GM23338 (cell line): ENCODE results near the gene HRH2. TPM values are rescaled to one million over a fixed set of nuclear protein-coding genes. Genes with fewer than 3 reads are reported as not detected.

Experiments
- ATAC-seq: fragments of 200-7000 bp; cut with Tn5 transposase; 3 replicates; pipeline ENCODE4 v1.9.1; 2020
- DNase-seq: peaks from one replicate; pipeline ENCODE4 v3.0.0-alpha.2; 2015; ENCODE audit warnings: low spot score
- H2AFZ ChIP-seq: fragments of 200-600 bp; sonication (generic); 2 replicates; pipeline ENCODE4 v1.8.0; 2016; ENCODE audit warnings: antibody characterized with exemption, mild to moderate bottlenecking, moderate library complexity
- H3F3A ChIP-seq: fragments of 200-600 bp; sonication (generic); replicated peaks from 2 replicates; pipeline ENCODE4 v1.8.0; 2017; ENCODE audit warnings: antibody characterized with exemption, mixed run types, low read depth
- H3K27ac ChIP-seq: fragments of 200-600 bp; sonication (generic); 2 replicates; pipeline ENCODE4 v1.6.1; 2016; ENCODE audit warnings: low read depth
- H3K27me3 ChIP-seq: fragments of 200-600 bp; sonication (generic); 2 replicates; pipeline ENCODE4 v1.8.0; 2016; ENCODE audit warnings: mild to moderate bottlenecking, mixed run types, moderate library complexity; ENCODE audit not compliant: insufficient read depth
- H3K36me3 ChIP-seq: fragments of 200-600 bp; sonication (generic); 2 replicates; pipeline ENCODE4 v1.8.0; 2016; ENCODE audit warnings: mild to moderate bottlenecking; ENCODE audit not compliant: insufficient read depth
- H3K4me1 ChIP-seq: fragments of 200-600 bp; sonication (generic); 2 replicates; pipeline ENCODE4 v1.8.0; 2016; ENCODE audit warnings: mild to moderate bottlenecking, moderate library complexity; ENCODE audit not compliant: insufficient read depth
- H3K4me2 ChIP-seq: fragments of 200-600 bp; sonication (generic); 2 replicates; pipeline ENCODE4 v1.7.1; 2017; ENCODE audit warnings: mixed run types
- H3K4me3 ChIP-seq: fragments of 200-600 bp; sonication (generic); 2 replicates; pipeline ENCODE4 v1.6.1; 2016; ENCODE audit warnings: mixed run types
- H3K79me2 ChIP-seq: fragments of 200-600 bp; sonication (generic); replicated peaks from 2 replicates; pipeline ENCODE4 v1.8.0; 2017; ENCODE audit warnings: mild to moderate bottlenecking; ENCODE audit not compliant: insufficient read depth
- H3K9me2 ChIP-seq: fragments of 200-600 bp; sonication (generic); 2 replicates; pipeline ENCODE4 v1.8.0; 2017; ENCODE audit not compliant: insufficient read depth
- H4K20me1 ChIP-seq: fragments of 200-600 bp; sonication (generic); replicated peaks from 2 replicates; pipeline ENCODE4 v1.8.0; 2017; ENCODE audit warnings: mild to moderate bottlenecking; ENCODE audit not compliant: insufficient read depth
- H3K27ac Mint-ChIP-seq: 2 replicates; pipeline ENCODE4 v1.8.0; 2020; ENCODE audit warnings: inconsistent platforms, mild to moderate bottlenecking, moderate library complexity, mixed read lengths
- H3K27me3 Mint-ChIP-seq: 3 replicates; pipeline ENCODE4 v1.8.0; 2022; ENCODE audit warnings: low read depth, mild to moderate bottlenecking, moderate library complexity, mixed read lengths, inconsistent platforms; ENCODE audit not compliant: insufficient read depth, poor library complexity
- H3K36me3 Mint-ChIP-seq: 3 replicates; pipeline ENCODE4 v1.8.0; 2021; ENCODE audit warnings: low read depth, mild to moderate bottlenecking, inconsistent platforms, moderate library complexity, mixed read lengths
- H3K4me1 Mint-ChIP-seq: 3 replicates; pipeline ENCODE4 v1.8.0; 2020; ENCODE audit warnings: mild to moderate bottlenecking, inconsistent platforms, mixed read lengths
- H3K4me3 Mint-ChIP-seq: 3 replicates; pipeline ENCODE4 v1.8.0; 2021; ENCODE audit warnings: moderate library complexity, mild to moderate bottlenecking, inconsistent platforms, mixed read lengths
- H3K9me3 Mint-ChIP-seq: 3 replicates; pipeline ENCODE4 v1.8.0; 2020; ENCODE audit warnings: moderate library complexity, mild to moderate bottlenecking, inconsistent platforms, mixed read lengths
- CREB1 ChIP-seq: fragments of 250-450 bp; sonication (Bioruptor Pico); IDR thresholded peaks from 2 replicates; pipeline ENCODE4 v1.5.0; 2020; ENCODE audit warnings: low read depth, mild to moderate bottlenecking, moderate library complexity
- ZNF462 ChIP-seq: fragments of 250-450 bp; sonication (Bioruptor Pico); IDR thresholded peaks from 2 replicates; pipeline ENCODE4 v1.5.0; 2020; ENCODE audit warnings: mild to moderate bottlenecking, moderate library complexity
- polyA plus RNA-seq: library from polyadenylated mRNA; unstranded; fragments of >200 nt; fragmentation: Nextera tagmentation; extraction: Ambion mirVana; gene quantifications from 2 replicates; pipeline ENCODE4 v1.2.1, GENCODE V29; 2016
- total RNA-seq: library from RNA; depleted of rRNA; stranded (reverse); fragments of >200 nt; shearing (Covaris generic); gene quantifications from 2 replicates; pipeline ENCODE4 v1.2.3, GENCODE V29; 2014
- TF ChIP-seq, protein P1 (sequence below), 2 experiments: fragments of 200-600 bp in 1 of 2; sonication (generic) in 1 of 2; conservative IDR thresholded peaks; 2 replicates each; pipeline versions ENCODE4 v1.5.1 to v1.6.1; 2016 to 2017; ENCODE audit warnings: antibody characterized with exemption in 2 of 2, low read depth in 2 of 2, mild to moderate bottlenecking in 2 of 2, moderate library complexity in 1 of 2

HRH2 gene
- total and polyA plus RNA-seq, 2 experiments from 2014 or later = 6.8 to 7.0 TPM

- TF ChIP-seq ZNF462 (CRISPR knock-in tag) = no peak
These were observed 3.5 kb upstream of the HRH2 start (continued) for GRCh38 chr5:175654339-175654738.

DNA sequence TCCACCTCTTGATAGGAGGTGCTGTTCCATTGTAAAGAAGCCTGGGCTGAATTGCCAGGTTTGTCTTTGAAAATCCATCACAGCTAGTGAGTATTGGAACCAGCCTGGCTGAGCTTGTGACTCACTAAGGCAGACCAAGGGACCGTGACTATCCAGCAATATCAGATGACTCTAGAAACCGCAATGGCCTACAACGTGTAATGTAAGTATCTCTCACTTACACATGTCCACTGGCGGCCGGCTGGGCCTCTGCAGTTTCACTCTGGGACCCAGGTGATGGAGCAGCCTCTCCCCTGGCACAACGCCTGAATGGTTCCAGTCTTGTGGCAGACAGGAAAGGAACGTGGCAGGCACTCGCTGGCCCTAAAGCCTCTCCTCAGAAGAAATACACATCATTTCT, 3.1 kb upstream of the HRH2 start:
- H3K79me2 ChIP-seq = no peaks in the 10 kb centered on the region
- Mint-ChIP-seq H3K4me1 (peaks cover 7% of the 10 kb centered on the region; the same call in 2 of the 3 replicates), H3K4me3 (no peak overlapping the region), H3K36me3 (peaks cover 17% of the 10 kb centered on the region), H3K9me3 (peaks cover 25% of the 10 kb centered on the region), H3K27me3 (peaks cover 34% of the 10 kb centered on the region), H3K27ac (no peak overlapping the region)
- H3K9me2 ChIP-seq = peaks cover 7% of the 10 kb centered on the region; the same call in 1 of the 2 replicates
- no peaks in the 10 kb centered on the region for H3K4me1 ChIP-seq
- H3K36me3 ChIP-seq = peaks cover 10% of the 10 kb centered on the region; the same call in 1 of the 2 replicates
- no peak for DNase-seq
- H2AFZ ChIP-seq = no peak overlapping the region
- H3K4me3 ChIP-seq = no peak overlapping the region
- no peaks in the 10 kb centered on the region for H3F3A ChIP-seq
- TF ChIP-seq, protein P1, sequence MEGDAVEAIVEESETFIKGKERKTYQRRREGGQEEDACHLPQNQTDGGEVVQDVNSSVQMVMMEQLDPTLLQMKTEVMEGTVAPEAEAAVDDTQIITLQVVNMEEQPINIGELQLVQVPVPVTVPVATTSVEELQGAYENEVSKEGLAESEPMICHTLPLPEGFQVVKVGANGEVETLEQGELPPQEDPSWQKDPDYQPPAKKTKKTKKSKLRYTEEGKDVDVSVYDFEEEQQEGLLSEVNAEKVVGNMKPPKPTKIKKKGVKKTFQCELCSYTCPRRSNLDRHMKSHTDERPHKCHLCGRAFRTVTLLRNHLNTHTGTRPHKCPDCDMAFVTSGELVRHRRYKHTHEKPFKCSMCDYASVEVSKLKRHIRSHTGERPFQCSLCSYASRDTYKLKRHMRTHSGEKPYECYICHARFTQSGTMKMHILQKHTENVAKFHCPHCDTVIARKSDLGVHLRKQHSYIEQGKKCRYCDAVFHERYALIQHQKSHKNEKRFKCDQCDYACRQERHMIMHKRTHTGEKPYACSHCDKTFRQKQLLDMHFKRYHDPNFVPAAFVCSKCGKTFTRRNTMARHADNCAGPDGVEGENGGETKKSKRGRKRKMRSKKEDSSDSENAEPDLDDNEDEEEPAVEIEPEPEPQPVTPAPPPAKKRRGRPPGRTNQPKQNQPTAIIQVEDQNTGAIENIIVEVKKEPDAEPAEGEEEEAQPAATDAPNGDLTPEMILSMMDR (conservative IDR thresholded peaks at IDR 0.05; ENCODE audit: low read depth in 2 of 2) = 0 out of 4 replicates have a peak, but pooled peaks of 1 of the 2 experiments have one; percentile 7
- TF ChIP-seq CREB1 (CRISPR knock-in tag) = no peak
- peaks cover 3% of the 10 kb centered on the region; the same call in 1 of the 2 replicates for H4K20me1 ChIP-seq
- no peak for ATAC-seq
- peaks cover 19% of the 10 kb centered on the region; the same call in 1 of the 2 replicates for H3K27me3 ChIP-seq
- H3K4me2 ChIP-seq = no peak overlapping the region
- no peak overlapping the region for H3K27ac ChIP-seq
